ENCODE measurements around the gene NUP188. TPM values are rescaled to one million over a fixed set of nuclear protein-coding genes. Genes with fewer than 3 reads are reported as not detected.

NUP188 gene
- total RNA-seq, 1 donor from 2014 or later = 103 TPM

GRCh38 chr9:129053020-129053419 lies 105.5 kb downstream of the NUP188 start:
- TF ChIP-seq, protein P1, sequence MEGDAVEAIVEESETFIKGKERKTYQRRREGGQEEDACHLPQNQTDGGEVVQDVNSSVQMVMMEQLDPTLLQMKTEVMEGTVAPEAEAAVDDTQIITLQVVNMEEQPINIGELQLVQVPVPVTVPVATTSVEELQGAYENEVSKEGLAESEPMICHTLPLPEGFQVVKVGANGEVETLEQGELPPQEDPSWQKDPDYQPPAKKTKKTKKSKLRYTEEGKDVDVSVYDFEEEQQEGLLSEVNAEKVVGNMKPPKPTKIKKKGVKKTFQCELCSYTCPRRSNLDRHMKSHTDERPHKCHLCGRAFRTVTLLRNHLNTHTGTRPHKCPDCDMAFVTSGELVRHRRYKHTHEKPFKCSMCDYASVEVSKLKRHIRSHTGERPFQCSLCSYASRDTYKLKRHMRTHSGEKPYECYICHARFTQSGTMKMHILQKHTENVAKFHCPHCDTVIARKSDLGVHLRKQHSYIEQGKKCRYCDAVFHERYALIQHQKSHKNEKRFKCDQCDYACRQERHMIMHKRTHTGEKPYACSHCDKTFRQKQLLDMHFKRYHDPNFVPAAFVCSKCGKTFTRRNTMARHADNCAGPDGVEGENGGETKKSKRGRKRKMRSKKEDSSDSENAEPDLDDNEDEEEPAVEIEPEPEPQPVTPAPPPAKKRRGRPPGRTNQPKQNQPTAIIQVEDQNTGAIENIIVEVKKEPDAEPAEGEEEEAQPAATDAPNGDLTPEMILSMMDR (IDR thresholded peaks at IDR 0.05) = no peak
- no peak overlapping the region for H3K4me3 Mint-ChIP-seq
- H3K36me3 Mint-ChIP-seq (ENCODE audit: low read depth) = peaks cover 52% of the 10 kb centered on the region
- ChIA-PET POLR2A (no interaction called here), CTCF (no interaction called here)
- no peaks in the 10 kb centered on the region for H3K4me1 Mint-ChIP-seq
- no peak for DNase-seq
- no peak overlapping the region for H3K27ac Mint-ChIP-seq
- intact Hi-C loops (cut with micrococcal nuclease) = no loop called here
- H3K27me3 Mint-ChIP-seq = no peaks in the 10 kb centered on the region
- H3K9me3 Mint-ChIP-seq = no peaks in the 10 kb centered on the region
- ATAC-seq (ENCODE audit: low read depth) = no peak

GRCh38 chr9:129054163-129054851 lies 106.8 kb downstream of the NUP188 start:
- CTCF ChIA-PET = no interaction called here
- DNase-seq = no peak
- Mint-ChIP-seq H3K9me3 (no peaks in the 10 kb centered on the region), H3K27me3 (no peaks in the 10 kb centered on the region), H3K36me3 (ENCODE audit: low read depth) (peaks cover 49% of the 10 kb centered on the region), H3K27ac (no peak overlapping the region), H3K4me3 (no peak overlapping the region), H3K4me1 (no peaks in the 10 kb centered on the region)
- intact Hi-C loops (cut with micrococcal nuclease) = no loop called here
- no peak for ATAC-seq (ENCODE audit: low read depth)
- POLR2A ChIA-PET = no interaction called here
- TF ChIP-seq, protein P1 (IDR thresholded peaks at IDR 0.05) = no peak

Other genes with a start within 250 kb of the NUP188 start
- gene PKN3, start 245.2 kb upstream of the NUP188 start, total RNA-seq = 16.9 and 17.4 TPM in 2 replicates
- gene ZDHHC12, start 223.6 kb upstream of the NUP188 start, total RNA-seq = 40.0 and 40.7 TPM in 2 replicates
- 24.0 and 26.0 TPM in 2 replicates for gene ZER1, start 175.8 kb upstream of the NUP188 start, total RNA-seq
- 21.5 and 26.4 TPM in 2 replicates for gene TBC1D13, start 160.4 kb upstream of the NUP188 start, total RNA-seq
- 14.6 and 16.9 TPM in 2 replicates for gene ENDOG, start 129.2 kb upstream of the NUP188 start, total RNA-seq
- 78.9 and 79.1 TPM in 2 replicates for gene SPOUT1, start 117.9 kb upstream of the NUP188 start, total RNA-seq
- 2.0 and 4.3 TPM in 2 replicates for gene KYAT1, start 65.7 kb upstream of the NUP188 start, total RNA-seq
- 9.0 and 10.4 TPM in 2 replicates for gene LRRC8A, start 65.6 kb upstream of the NUP188 start, total RNA-seq
- 0.86 and 1.0 TPM in 2 replicates for gene PHYHD1, start 26.7 kb upstream of the NUP188 start, total RNA-seq
- 9.0 and 10.3 TPM in 2 replicates for gene DOLK, start 96 bp upstream of the NUP188 start, total RNA-seq
- gene SH3GLB2, start 80.6 kb downstream of the NUP188 start, total RNA-seq = 60.4 and 62.9 TPM in 2 replicates
- gene MIGA2, start 88.9 kb downstream of the NUP188 start, total RNA-seq = 42.1 and 50.0 TPM in 2 replicates
- gene DOLPP1, start 133.4 kb downstream of the NUP188 start, total RNA-seq = 10.9 and 11.3 TPM in 2 replicates
- gene CRAT, start 163.1 kb downstream of the NUP188 start, total RNA-seq = 6.8 and 8.2 TPM in 2 replicates
- 65.5 and 67.2 TPM in 2 replicates for gene PTPA, start 163.7 kb downstream of the NUP188 start, total RNA-seq
- gene IER5L, start 230.6 kb downstream of the NUP188 start, total RNA-seq = 1.9 and 2.1 TPM in 2 replicates

All from activated B cell treated with CpG ODN at 0.5 μM for 24 hours (primary cell).